HepG2 (cell line): ENCODE results near the gene NDUFV1. TPM values are rescaled to one million over a fixed set of nuclear protein-coding genes. Genes with fewer than 3 reads are reported as not detected.

Source experiments
- ARID5B ChIP-seq: IDR thresholded peaks from 2 replicates; pipeline ENCODE4 v1.4.0; 2020; ENCODE audit warnings: mild to moderate bottlenecking, missing genetic modification reagents
- BATF2 ChIP-seq: sonication (generic); formaldehyde crosslinking; IDR thresholded peaks from 2 replicates; pipeline ENCODE4 v1.8.0; 2022; ENCODE audit warnings: mild to moderate bottlenecking, missing genetic modification reagents, moderate library complexity
- BRCA1 ChIP-seq: sonication (generic); formaldehyde crosslinking; IDR thresholded peaks from 2 replicates; pipeline ENCODE4 v1.4.0; 2020; ENCODE audit warnings: missing genetic modification reagents
- GTF3A ChIP-seq: sonication (generic); formaldehyde crosslinking; conservative IDR thresholded peaks from 2 replicates; pipeline ENCODE4 v1.4.0; 2020; ENCODE audit warnings: mild to moderate bottlenecking, missing genetic modification reagents
- HOXA3 ChIP-seq: sonication (generic); formaldehyde crosslinking; IDR thresholded peaks from 2 replicates; pipeline ENCODE4 v1.5.0; 2020; ENCODE audit warnings: missing genetic modification reagents
- HOXA7 ChIP-seq: sonication (generic); formaldehyde crosslinking; IDR thresholded peaks from 2 replicates; pipeline ENCODE4 v1.8.1; 2022; ENCODE audit warnings: mild to moderate bottlenecking, missing genetic modification reagents, moderate library complexity
- KIAA2018 ChIP-seq: sonication (generic); formaldehyde crosslinking; IDR thresholded peaks from 2 replicates; pipeline ENCODE4 v1.5.0; 2020; ENCODE audit warnings: mild to moderate bottlenecking, missing genetic modification reagents, borderline replicate concordance
- RFXAP ChIP-seq: sonication (generic); formaldehyde crosslinking; IDR thresholded peaks from 2 replicates; pipeline ENCODE4 v1.4.0; 2020; ENCODE audit warnings: missing genetic modification reagents, borderline replicate concordance
- TCF12 ChIP-seq, 2 experiments: fragments of 450-650 bp in 1 of 2; sonication (generic) in 1 of 2; formaldehyde crosslinking in 1 of 2; IDR thresholded peaks; 2 replicates each; pipeline versions ENCODE4 v1.6.1 to v1.8.0; 2017 to 2022; ENCODE audit warnings: antibody characterized with exemption in 1 of 2, mild to moderate bottlenecking in 1 of 2, missing genetic modification reagents in 1 of 2, moderate library complexity in 1 of 2
- ZBTB26 ChIP-seq: IDR thresholded peaks from 2 replicates; pipeline ENCODE4 v1.6.1; 2016; ENCODE audit warnings: missing compliant biosample characterization, missing genetic modification reagents, borderline replicate concordance
- ZBTB7B ChIP-seq: sonication (generic); formaldehyde crosslinking; IDR thresholded peaks from 2 replicates; pipeline ENCODE4 v1.4.0; 2020; ENCODE audit warnings: missing genetic modification reagents
- ZNF343 ChIP-seq: sonication (generic); formaldehyde crosslinking; IDR thresholded peaks from 2 replicates; pipeline ENCODE4 v1.4.0; 2020; ENCODE audit warnings: mild to moderate bottlenecking, missing genetic modification reagents
- ZNF550 ChIP-seq: sonication (generic); formaldehyde crosslinking; IDR thresholded peaks from 2 replicates; pipeline ENCODE4 v1.4.0; 2020; ENCODE audit warnings: mild to moderate bottlenecking, missing genetic modification reagents, borderline replicate concordance
- polyA plus RNA-seq, 8 experiments: library from polyadenylated mRNA; depleted of rRNA in 3 of 8; stranded (reverse) in 7 of 8; unstranded in 1 of 8; fragments of >200 nt; fragmentation: Illumina TruSeq in 4 of 8; extraction: Trizol in 4 of 8; gene quantifications; 2 replicates each; pipeline versions ENCODE4 v1.2.1 to v1.2.3, GENCODE V29; 2011 to 2016; ENCODE audit warnings: low read depth in 4 of 8, missing spikeins in 1 of 8, mixed read lengths in 1 of 8; ENCODE audit not compliant: insufficient read depth in 1 of 8
- total RNA-seq, 5 experiments: library from RNA; depleted of rRNA; stranded (reverse); fragments of >200 nt; fragmentation: Illumina TruSeq; extraction: Trizol; gene quantifications; 2 replicates each; pipeline ENCODE4 v1.2.3, GENCODE V29; 2016; ENCODE audit warnings: low read depth in 1 of 5

The NDUFV1 gene
- total and polyA plus RNA-seq, 2 of the 13 experiments (the other 11 are each of a cell fraction or from before 2014, with no cell fraction given), result 88.9 to 137 TPM

GRCh38 chr11:67606492-67607295, at the start of gene NDUFV1 (continued):
- no peak for TF ChIP-seq BATF2 (CRISPR knock-in tag)
- TF ChIP-seq BRCA1, result no peak
- peak; percentile 71 for TF ChIP-seq ARID5B (CRISPR knock-in tag)
- TF ChIP-seq ZNF550 (CRISPR knock-in tag), result no peak
- TF ChIP-seq ZBTB26 (CRISPR knock-in tag), result 0 out of 2 replicates have a peak, but pooled peaks have one; percentile 23
- no peak for TF ChIP-seq TCF12 (IDR thresholded peaks at IDR 0.05)
- TF ChIP-seq TCF12 (CRISPR knock-in tag; IDR thresholded peaks at IDR 0.05), result no peak
- peak; percentile 81 for TF ChIP-seq RFXAP
- TF ChIP-seq ZBTB7B, result peak; percentile 26; the same call in 1 of the 2 replicates
- TF ChIP-seq ZNF343 (CRISPR knock-in tag), result no peak; the same call in 1 of the 2 replicates
- TF ChIP-seq GTF3A (CRISPR knock-in tag), result 0 out of 2 replicates have a peak, but pooled peaks have one; percentile 88
- TF ChIP-seq KIAA2018 (CRISPR knock-in tag), result 0 out of 2 replicates have a peak, but pooled peaks have one; percentile 27
- TF ChIP-seq HOXA3 (CRISPR knock-in tag), result peak; percentile 98
- TF ChIP-seq HOXA7, result no peak
